Measurements from ENCODE around the gene PTBP3.
"Not testable (repeated sequence)": the region's sequence is repeated elsewhere in the genome, so short reads cannot be mapped to it uniquely, and the experiment has no call there.

PTBP3 gene

GRCh38 chr9:112194969-112195431, 138.4 kb downstream of the PTBP3 start:
- no peak for DNase-seq

- DNase-seq: peak; percentile 24
These were observed 139.7 kb downstream of the PTBP3 start for GRCh38 chr9:112193572-112194288.

GRCh38 chr9:112190320-112190719, 143.1 kb downstream of the PTBP3 start:
- not testable (repeated sequence) for DNase-seq

- no peak for DNase-seq
These were observed 144.5 kb downstream of the PTBP3 start for GRCh38 chr9:112188884-112189283.

GRCh38 chr9:112187404-112187803, 146.0 kb downstream of the PTBP3 start:
- DNase-seq: no peak

GRCh38 chr9:112186695-112187094, 146.7 kb downstream of the PTBP3 start:
- DNase-seq: no peak

GRCh38 chr9:112184946-112185345, 148.5 kb downstream of the PTBP3 start:
- no peak for DNase-seq

GRCh38 chr9:112184221-112184620, 149.2 kb downstream of the PTBP3 start:
- no peak for DNase-seq

GRCh38 chr9:112180387-112180881, 153.0 kb downstream of the PTBP3 start:
- no peak for DNase-seq

- no peak for DNase-seq
These were observed 153.6 kb downstream of the PTBP3 start for GRCh38 chr9:112179816-112180215.

- no peak for DNase-seq
These were observed 156.9 kb downstream of the PTBP3 start for GRCh38 chr9:112176524-112176923.

- DNase-seq: no peak
These were observed 157.6 kb downstream of the PTBP3 start for GRCh38 chr9:112175796-112176315.

- DNase-seq: peak; percentile 52
These were observed 158.2 kb downstream of the PTBP3 start, which contains the start of gene SUSD1 for GRCh38 chr9:112174965-112175795. Gene SUSD1 (minus strand): TSS chr9:112175297. CDS start chr9:112175235, 62 bp downstream.

GRCh38 chr9:112174222-112174964, 159.0 kb downstream of the PTBP3 start:
- DNase-seq: peak; percentile 22

GRCh38 chr9:112173489-112174221, 159.8 kb downstream of the PTBP3 start:
- DNase-seq: no peak

GRCh38 chr9:112170968-112171367, 162.5 kb downstream of the PTBP3 start:
- DNase-seq: no peak

- DNase-seq: no peak
These were observed 163.2 kb downstream of the PTBP3 start for GRCh38 chr9:112170235-112170634.

- no peak for DNase-seq
These were observed 164.1 kb downstream of the PTBP3 start for GRCh38 chr9:112169368-112169767.

- DNase-seq: no peak
These were observed 165.2 kb downstream of the PTBP3 start for GRCh38 chr9:112168197-112168596.

All from COR-L47 (cell line).